Thyroid gland (tissue), 4 donors: ENCODE data around the gene KREMEN2.

Experiments used
- CTCF ChIP-seq, 6 experiments: fragments of 200-600 bp in 3 of 6; fragments of 450-650 bp in 3 of 6; sonication (generic) in 3 of 6; IDR thresholded peaks; one replicate each; pipeline ENCODE4 v1.5.1; 2016 to 2019; ENCODE audit warnings: antibody characterized with exemption in 6 of 6, mild to moderate bottlenecking in 2 of 6, inconsistent platforms in 1 of 6, moderate library complexity in 1 of 6
- POLR2A ChIP-seq, 2 donors: fragments of 450-650 bp; IDR thresholded peaks; one replicate each; pipeline ENCODE4 v1.6.1; 2017; ENCODE audit warnings: antibody characterized with exemption in 2 of 2, mild to moderate bottlenecking in 2 of 2, moderate library complexity in 1 of 2

- no peak for TF ChIP-seq POLR2A (IDR thresholded peaks at IDR 0.05)
- TF ChIP-seq CTCF (IDR thresholded peaks at IDR 0.05) = no peak
These were observed 26.9 kb upstream of the KREMEN2 start for GRCh38 chr16:2937170-2937569.
